Left renal pelvis (tissue), 4 donors: ENCODE measurements around the gene ANAPC15. TPM values are rescaled to one million over a fixed set of nuclear protein-coding genes. Genes with fewer than 3 reads are reported as not detected.

Source experiments
- DNase-seq, 4 donors: peaks; one replicate each; pipeline ENCODE4 v3.0.0-alpha.2; 2013; ENCODE audit warnings: low read depth in 4 of 4, low spot score in 3 of 4
- polyA plus RNA-seq, 4 donors: library from polyadenylated mRNA; unstranded; fragments of 120-200 nt; gene quantifications; one replicate each; pipeline ENCODE4 v1.2.1, GENCODE V29; 2013; ENCODE audit not compliant: insufficient read length in 4 of 4

Gene ANAPC15
- polyA plus RNA-seq, 4 donors = 30.0 to 53.0 (median 47.6) TPM

GRCh38 chr11:72127923-72128322, 15.4 kb upstream of the ANAPC15 start:
- no peak for DNase-seq

GRCh38 chr11:72125956-72126355, 13.5 kb upstream of the ANAPC15 start:
- no peak for DNase-seq

GRCh38 chr11:72124046-72124445, 11.6 kb upstream of the ANAPC15 start:
- no peak for DNase-seq

- no peak for DNase-seq
Measured at GRCh38 chr11:72123117-72123653, 10.7 kb upstream of the ANAPC15 start.

- DNase-seq = no peak
Measured at GRCh38 chr11:72122607-72123006, 10.1 kb upstream of the ANAPC15 start.

GRCh38 chr11:72120930-72121329, 8.4 kb upstream of the ANAPC15 start:
- no peak for DNase-seq

- no peak for DNase-seq
Measured at GRCh38 chr11:72119198-72119597, 6.7 kb upstream of the ANAPC15 start.

- no peak for DNase-seq
Measured at GRCh38 chr11:72116019-72116755, 3.7 kb upstream of the ANAPC15 start.

- DNase-seq = no peak
Measured at GRCh38 chr11:72114570-72114969, 2.1 kb upstream of the ANAPC15 start.

GRCh38 chr11:72112978-72113808, 698 bp upstream of the ANAPC15 start:
- no peak for DNase-seq

- DNase-seq = no peak
Measured at GRCh38 chr11:72111300-72112142, 974 bp downstream of the ANAPC15 start.

- DNase-seq = no peak
Measured at GRCh38 chr11:72105888-72106287, 6.6 kb downstream of the ANAPC15 start, which contains the start of gene TOMT. TSS of gene TOMT (plus strand) at chr11:72105924. CDS start at chr11:72105952, 28 bp downstream.

- no peak for DNase-seq
Measured at GRCh38 chr11:72103754-72104167, 8.7 kb downstream of the ANAPC15 start.

- DNase-seq = peak; percentile 97 to 98 (median 98)
Measured at GRCh38 chr11:72102946-72103753, 9.3 kb downstream of the ANAPC15 start, which contains the start of gene LAMTOR1. TSS of gene LAMTOR1 (minus strand) at chr11:72103297. CDS start at chr11:72103224, 73 bp downstream.

- no peak for DNase-seq
Measured at GRCh38 chr11:72102631-72102945, 9.9 kb downstream of the ANAPC15 start.

- no peak for DNase-seq
Measured at GRCh38 chr11:72102162-72102561, 10.3 kb downstream of the ANAPC15 start.

- no peak for DNase-seq
Measured at GRCh38 chr11:72100462-72100861, 12.0 kb downstream of the ANAPC15 start.

GRCh38 chr11:72100009-72100408, 12.5 kb downstream of the ANAPC15 start:
- DNase-seq = no peak

GRCh38 chr11:72098741-72099140, 13.8 kb downstream of the ANAPC15 start:
- no peak for DNase-seq

- peak in 1 of 4 donors; percentile 47 for DNase-seq
Measured at GRCh38 chr11:72091292-72091691, 21.2 kb downstream of the ANAPC15 start.
